Neural cell (in vitro differentiated cells): Measurements from ENCODE around the gene JPT1. TPM values are rescaled to one million over a fixed set of nuclear protein-coding genes. Genes with fewer than 3 reads are reported as not detected.

Experiments
- H2AFZ ChIP-seq: fragments of 200-600, 300-800 bp; sonication (generic), shearing (Covaris generic); 2 replicates; pipeline ENCODE4 v1.6.0; 2014; ENCODE audit warnings: low read depth, mild to moderate bottlenecking, antibody characterized with exemption, low read length, moderate library complexity
- H3F3A ChIP-seq: fragments of 200-600 bp; shearing (Covaris generic); 2 replicates; pipeline ENCODE4 v1.6.1; 2016; ENCODE audit warnings: mild to moderate bottlenecking, moderate library complexity, mixed read lengths, antibody characterized with exemption, low read length; ENCODE audit not compliant: insufficient read depth, poor library complexity, severe bottlenecking
- H3K27ac ChIP-seq: fragments of 200-600, 300-800 bp; sonication (generic), shearing (Covaris generic); 2 replicates; pipeline ENCODE4 v1.5.1; 2014; ENCODE audit warnings: mild to moderate bottlenecking, low read length, moderate library complexity
- H3K27me3 ChIP-seq: fragments of 300-800, 200-600 bp; sonication (generic), shearing (Covaris generic); 2 replicates; pipeline ENCODE4 v1.6.0; 2014; ENCODE audit warnings: mild to moderate bottlenecking, low read depth, low read length, moderate library complexity; ENCODE audit not compliant: insufficient read depth
- H3K36me3 ChIP-seq: fragments of 300-800, 200-600 bp; sonication (generic), shearing (Covaris generic); 2 replicates; pipeline ENCODE4 v1.5.1; 2014; ENCODE audit warnings: mild to moderate bottlenecking, antibody characterized with exemption, low read length, moderate library complexity; ENCODE audit not compliant: insufficient read depth
- H3K4me2 ChIP-seq: fragments of 300-800, 200-600 bp; sonication (generic), shearing (Covaris generic); 2 replicates; pipeline ENCODE4 v1.6.0; 2014; ENCODE audit warnings: mild to moderate bottlenecking, low read length
- H3K4me3 ChIP-seq: fragments of 300-800, 200-600 bp; sonication (generic), shearing (Covaris generic); 2 replicates; pipeline ENCODE4 v1.5.1; 2014; ENCODE audit warnings: mild to moderate bottlenecking, low read length, moderate library complexity
- H3K79me2 ChIP-seq: fragments of 200-600 bp; shearing (Covaris generic); replicated peaks from 2 replicates; pipeline ENCODE4 v1.6.0; 2014; ENCODE audit warnings: mild to moderate bottlenecking, low read length, moderate library complexity; ENCODE audit not compliant: insufficient read depth
- H3K9ac ChIP-seq: fragments of 300-800, 200-600 bp; sonication (generic), shearing (Covaris generic); 2 replicates; pipeline ENCODE4 v1.6.1; 2016; ENCODE audit warnings: mild to moderate bottlenecking, low read length, mixed read lengths
- H3K9me2 ChIP-seq: fragments of 200-600 bp; shearing (Covaris generic); 2 replicates; pipeline ENCODE4 v1.6.1; 2016; ENCODE audit warnings: mild to moderate bottlenecking, low read length, mixed read lengths; ENCODE audit not compliant: insufficient read depth
- H3K9me3 ChIP-seq: fragments of 200-600, 300-800 bp; sonication (generic), shearing (Covaris generic); 2 replicates; pipeline ENCODE4 v1.6.1; 2016; ENCODE audit warnings: mild to moderate bottlenecking, mixed run types, low read length, moderate library complexity, mixed read lengths
- H4K20me1 ChIP-seq: fragments of 200-600 bp; shearing (Covaris generic); 2 replicates; pipeline ENCODE4 v1.6.1; 2016; ENCODE audit warnings: mild to moderate bottlenecking, mixed run types; ENCODE audit not compliant: insufficient read depth
- CTCF ChIP-seq: fragments of 450-650 bp; IDR thresholded peaks from 2 replicates; pipeline ENCODE4 v1.5.1; 2014; ENCODE audit warnings: antibody characterized with exemption, mild to moderate bottlenecking, moderate library complexity; ENCODE audit not compliant: poor library complexity, severe bottlenecking
- EP300 ChIP-seq: fragments of 450-650 bp; conservative IDR thresholded peaks from 2 replicates; pipeline ENCODE4 v1.6.1; 2014; ENCODE audit warnings: antibody characterized with exemption, mild to moderate bottlenecking, moderate library complexity; ENCODE audit not compliant: poor library complexity, severe bottlenecking
- EZH2 ChIP-seq: fragments of 200-600, 300-800 bp; shearing (Covaris generic), sonication (generic); IDR thresholded peaks from 2 replicates; pipeline ENCODE4 v1.6.1; 2014; ENCODE audit warnings: antibody characterized with exemption, low read length, borderline replicate concordance, mild to moderate bottlenecking; ENCODE audit not compliant: insufficient read depth, poor library complexity, severe bottlenecking
- MXI1 ChIP-seq: fragments of 450-650 bp; conservative IDR thresholded peaks from 2 replicates; pipeline ENCODE4 v1.6.1; 2014; ENCODE audit warnings: antibody characterized with exemption, mild to moderate bottlenecking; ENCODE audit not compliant: poor library complexity, severe bottlenecking
- POLR2AphosphoS5 ChIP-seq: IDR thresholded peaks from 2 replicates; pipeline ENCODE4 v1.6.1; 2012
- RAD21 ChIP-seq: fragments of 450-650 bp; conservative IDR thresholded peaks from 2 replicates; pipeline ENCODE4 v1.6.1; 2014; ENCODE audit warnings: antibody characterized with exemption, mild to moderate bottlenecking, moderate library complexity
- REST ChIP-seq: IDR thresholded peaks from 2 replicates; pipeline ENCODE4 v1.6.1; 2012; ENCODE audit warnings: borderline replicate concordance
- SMC3 ChIP-seq: fragments of 450-650 bp; conservative IDR thresholded peaks from 2 replicates; pipeline ENCODE4 v1.6.1; 2014; ENCODE audit warnings: antibody characterized with exemption, mild to moderate bottlenecking, moderate library complexity; ENCODE audit not compliant: poor library complexity
- TAF1 ChIP-seq: IDR thresholded peaks from 2 replicates; pipeline ENCODE4 v1.6.1; 2012; ENCODE audit warnings: low read depth
- polyA plus RNA-seq: library from polyadenylated mRNA; depleted of rRNA; stranded (reverse); fragments of >200 nt; gene quantifications from 2 replicates; pipeline ENCODE4 v1.2.3, GENCODE V29; 2014

Gene JPT1
- polyA plus RNA-seq, 1 donor from 2014 or later, result 1,721 TPM

- peak within 1 kb of the TSS; percentile 99 for H3K27ac ChIP-seq
- no peaks in the 10 kb centered on the region for H3K9me3 ChIP-seq
- peaks cover 42% of the 10 kb centered on the region for H3K79me2 ChIP-seq
- H3K9me2 ChIP-seq, result no peaks in the 10 kb centered on the region
- peak within 1 kb of the TSS; percentile 87 for H3K9ac ChIP-seq
- no peaks in the 10 kb centered on the region for H3K27me3 ChIP-seq
- peak within 1 kb of the TSS; percentile 99 for H2AFZ ChIP-seq
- H3K4me2 ChIP-seq, result peak within 1 kb of the TSS; percentile 94
- H3K36me3 ChIP-seq, result no peaks in the 10 kb centered on the region
- no peaks in the 10 kb centered on the region for H4K20me1 ChIP-seq
- TF ChIP-seq TAF1 (peak; percentile 96), RAD21 (no peak), EP300 (peak; percentile 63), REST (peak; percentile 77), POLR2AphosphoS5 (peak; percentile 96), SMC3 (no peak), EZH2 (no peak), MXI1 (peak; percentile 60), CTCF (peak; percentile 32)
- H3K4me3 ChIP-seq, result peak within 1 kb of the TSS; percentile 97
- H3F3A ChIP-seq, result no peaks in the 10 kb centered on the region
Measured at GRCh38 chr17:75182569-75183436, 28.5 kb upstream of the JPT1 start, which contains the start of gene SUMO2. Gene SUMO2, minus strand, starts transcription at chr17:75182959. Its CDS starts 125 bp downstream, at chr17:75182834.

- H4K20me1 ChIP-seq, result no peaks in the 10 kb centered on the region
- H3K9ac ChIP-seq, result peak overlapping the region; percentile 87
- H3K9me2 ChIP-seq, result no peaks in the 10 kb centered on the region
- H3K79me2 ChIP-seq, result peaks cover 47% of the 10 kb centered on the region
- no peak overlapping the region for H3K4me2 ChIP-seq
- no peaks in the 10 kb centered on the region for H3F3A ChIP-seq
- TF ChIP-seq SMC3, result no peak
- TF ChIP-seq REST, result no peak
- no peak for TF ChIP-seq CTCF
- peak; percentile 35 for TF ChIP-seq MXI1
- no peak for TF ChIP-seq EP300
- no peaks in the 10 kb centered on the region for H3K36me3 ChIP-seq
- no peaks in the 10 kb centered on the region for H3K27me3 ChIP-seq
- peak overlapping the region; percentile 8 for H2AFZ ChIP-seq
- H3K27ac ChIP-seq, result peak overlapping the region; percentile 99
- no peaks in the 10 kb centered on the region for H3K9me3 ChIP-seq
- peak overlapping the region; percentile 97 for H3K4me3 ChIP-seq
Measured at GRCh38 chr17:75182319-75182568, 27.9 kb upstream of the JPT1 start.
